ENCODE data around the gene SLC19A2. TPM values are rescaled to one million over a fixed set of nuclear protein-coding genes. Genes with fewer than 3 reads are reported as not detected.

Gene SLC19A2
- total and polyA plus RNA-seq, 2 of the 13 experiments (the other 11 are each of a cell fraction or from before 2014, with no cell fraction given), result 30.4 to 56.0 TPM

- TF ChIP-seq RNF219 (CRISPR knock-in tag; IDR thresholded peaks at IDR 0.05) (0 out of 2 replicates have a peak, but pooled peaks have one; percentile 58), IKZF1 (IDR thresholded peaks at IDR 0.05) (no peak), ZNF3 (CRISPR knock-in tag; IDR thresholded peaks at IDR 0.05) (no peak), TBP (CRISPR knock-in tag; IDR thresholded peaks at IDR 0.05) (no peak), ZSCAN29 (CRISPR knock-in tag; conservative IDR thresholded peaks at IDR 0.05) (no peak), ZNF546 (CRISPR knock-in tag; conservative IDR thresholded peaks at IDR 0.05) (no peak), MYNN (CRISPR knock-in tag; IDR thresholded peaks at IDR 0.05; ENCODE audit: low read depth) (peak; percentile 49; the same call in 1 of the 2 replicates), GABPA (IDR thresholded peaks at IDR 0.05; ENCODE audit: low read depth, low read length) (no peak), GABPA (CRISPR knock-in tag; IDR thresholded peaks at IDR 0.05; ENCODE audit: low read depth) (peak; percentile 29; the same call in 1 of the 2 replicates), POGZ (CRISPR knock-in tag; IDR thresholded peaks at IDR 0.05) (peak; percentile 96), NRL (CRISPR knock-in tag; IDR thresholded peaks at IDR 0.05; ENCODE audit: borderline replicate concordance) (peak; percentile 68; the same call in 1 of the 2 replicates)
- TF ChIP-seq, protein P1, sequence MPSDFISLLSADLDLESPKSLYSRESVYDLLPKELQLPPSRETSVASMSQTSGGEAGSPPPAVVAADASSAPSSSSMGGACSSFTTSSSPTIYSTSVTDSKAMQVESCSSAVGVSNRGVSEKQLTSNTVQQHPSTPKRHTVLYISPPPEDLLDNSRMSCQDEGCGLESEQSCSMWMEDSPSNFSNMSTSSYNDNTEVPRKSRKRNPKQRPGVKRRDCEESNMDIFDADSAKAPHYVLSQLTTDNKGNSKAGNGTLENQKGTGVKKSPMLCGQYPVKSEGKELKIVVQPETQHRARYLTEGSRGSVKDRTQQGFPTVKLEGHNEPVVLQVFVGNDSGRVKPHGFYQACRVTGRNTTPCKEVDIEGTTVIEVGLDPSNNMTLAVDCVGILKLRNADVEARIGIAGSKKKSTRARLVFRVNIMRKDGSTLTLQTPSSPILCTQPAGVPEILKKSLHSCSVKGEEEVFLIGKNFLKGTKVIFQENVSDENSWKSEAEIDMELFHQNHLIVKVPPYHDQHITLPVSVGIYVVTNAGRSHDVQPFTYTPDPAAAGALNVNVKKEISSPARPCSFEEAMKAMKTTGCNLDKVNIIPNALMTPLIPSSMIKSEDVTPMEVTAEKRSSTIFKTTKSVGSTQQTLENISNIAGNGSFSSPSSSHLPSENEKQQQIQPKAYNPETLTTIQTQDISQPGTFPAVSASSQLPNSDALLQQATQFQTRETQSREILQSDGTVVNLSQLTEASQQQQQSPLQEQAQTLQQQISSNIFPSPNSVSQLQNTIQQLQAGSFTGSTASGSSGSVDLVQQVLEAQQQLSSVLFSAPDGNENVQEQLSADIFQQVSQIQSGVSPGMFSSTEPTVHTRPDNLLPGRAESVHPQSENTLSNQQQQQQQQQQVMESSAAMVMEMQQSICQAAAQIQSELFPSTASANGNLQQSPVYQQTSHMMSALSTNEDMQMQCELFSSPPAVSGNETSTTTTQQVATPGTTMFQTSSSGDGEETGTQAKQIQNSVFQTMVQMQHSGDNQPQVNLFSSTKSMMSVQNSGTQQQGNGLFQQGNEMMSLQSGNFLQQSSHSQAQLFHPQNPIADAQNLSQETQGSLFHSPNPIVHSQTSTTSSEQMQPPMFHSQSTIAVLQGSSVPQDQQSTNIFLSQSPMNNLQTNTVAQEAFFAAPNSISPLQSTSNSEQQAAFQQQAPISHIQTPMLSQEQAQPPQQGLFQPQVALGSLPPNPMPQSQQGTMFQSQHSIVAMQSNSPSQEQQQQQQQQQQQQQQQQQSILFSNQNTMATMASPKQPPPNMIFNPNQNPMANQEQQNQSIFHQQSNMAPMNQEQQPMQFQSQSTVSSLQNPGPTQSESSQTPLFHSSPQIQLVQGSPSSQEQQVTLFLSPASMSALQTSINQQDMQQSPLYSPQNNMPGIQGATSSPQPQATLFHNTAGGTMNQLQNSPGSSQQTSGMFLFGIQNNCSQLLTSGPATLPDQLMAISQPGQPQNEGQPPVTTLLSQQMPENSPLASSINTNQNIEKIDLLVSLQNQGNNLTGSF (CRISPR knock-in tag; IDR thresholded peaks at IDR 0.05), result peak; percentile 49; the same call in 1 of the 2 replicates
- TF ChIP-seq, protein P2, sequence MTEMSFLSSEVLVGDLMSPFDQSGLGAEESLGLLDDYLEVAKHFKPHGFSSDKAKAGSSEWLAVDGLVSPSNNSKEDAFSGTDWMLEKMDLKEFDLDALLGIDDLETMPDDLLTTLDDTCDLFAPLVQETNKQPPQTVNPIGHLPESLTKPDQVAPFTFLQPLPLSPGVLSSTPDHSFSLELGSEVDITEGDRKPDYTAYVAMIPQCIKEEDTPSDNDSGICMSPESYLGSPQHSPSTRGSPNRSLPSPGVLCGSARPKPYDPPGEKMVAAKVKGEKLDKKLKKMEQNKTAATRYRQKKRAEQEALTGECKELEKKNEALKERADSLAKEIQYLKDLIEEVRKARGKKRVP (CRISPR knock-in tag; IDR thresholded peaks at IDR 0.05), result no peak
- TF ChIP-seq, protein P3, sequence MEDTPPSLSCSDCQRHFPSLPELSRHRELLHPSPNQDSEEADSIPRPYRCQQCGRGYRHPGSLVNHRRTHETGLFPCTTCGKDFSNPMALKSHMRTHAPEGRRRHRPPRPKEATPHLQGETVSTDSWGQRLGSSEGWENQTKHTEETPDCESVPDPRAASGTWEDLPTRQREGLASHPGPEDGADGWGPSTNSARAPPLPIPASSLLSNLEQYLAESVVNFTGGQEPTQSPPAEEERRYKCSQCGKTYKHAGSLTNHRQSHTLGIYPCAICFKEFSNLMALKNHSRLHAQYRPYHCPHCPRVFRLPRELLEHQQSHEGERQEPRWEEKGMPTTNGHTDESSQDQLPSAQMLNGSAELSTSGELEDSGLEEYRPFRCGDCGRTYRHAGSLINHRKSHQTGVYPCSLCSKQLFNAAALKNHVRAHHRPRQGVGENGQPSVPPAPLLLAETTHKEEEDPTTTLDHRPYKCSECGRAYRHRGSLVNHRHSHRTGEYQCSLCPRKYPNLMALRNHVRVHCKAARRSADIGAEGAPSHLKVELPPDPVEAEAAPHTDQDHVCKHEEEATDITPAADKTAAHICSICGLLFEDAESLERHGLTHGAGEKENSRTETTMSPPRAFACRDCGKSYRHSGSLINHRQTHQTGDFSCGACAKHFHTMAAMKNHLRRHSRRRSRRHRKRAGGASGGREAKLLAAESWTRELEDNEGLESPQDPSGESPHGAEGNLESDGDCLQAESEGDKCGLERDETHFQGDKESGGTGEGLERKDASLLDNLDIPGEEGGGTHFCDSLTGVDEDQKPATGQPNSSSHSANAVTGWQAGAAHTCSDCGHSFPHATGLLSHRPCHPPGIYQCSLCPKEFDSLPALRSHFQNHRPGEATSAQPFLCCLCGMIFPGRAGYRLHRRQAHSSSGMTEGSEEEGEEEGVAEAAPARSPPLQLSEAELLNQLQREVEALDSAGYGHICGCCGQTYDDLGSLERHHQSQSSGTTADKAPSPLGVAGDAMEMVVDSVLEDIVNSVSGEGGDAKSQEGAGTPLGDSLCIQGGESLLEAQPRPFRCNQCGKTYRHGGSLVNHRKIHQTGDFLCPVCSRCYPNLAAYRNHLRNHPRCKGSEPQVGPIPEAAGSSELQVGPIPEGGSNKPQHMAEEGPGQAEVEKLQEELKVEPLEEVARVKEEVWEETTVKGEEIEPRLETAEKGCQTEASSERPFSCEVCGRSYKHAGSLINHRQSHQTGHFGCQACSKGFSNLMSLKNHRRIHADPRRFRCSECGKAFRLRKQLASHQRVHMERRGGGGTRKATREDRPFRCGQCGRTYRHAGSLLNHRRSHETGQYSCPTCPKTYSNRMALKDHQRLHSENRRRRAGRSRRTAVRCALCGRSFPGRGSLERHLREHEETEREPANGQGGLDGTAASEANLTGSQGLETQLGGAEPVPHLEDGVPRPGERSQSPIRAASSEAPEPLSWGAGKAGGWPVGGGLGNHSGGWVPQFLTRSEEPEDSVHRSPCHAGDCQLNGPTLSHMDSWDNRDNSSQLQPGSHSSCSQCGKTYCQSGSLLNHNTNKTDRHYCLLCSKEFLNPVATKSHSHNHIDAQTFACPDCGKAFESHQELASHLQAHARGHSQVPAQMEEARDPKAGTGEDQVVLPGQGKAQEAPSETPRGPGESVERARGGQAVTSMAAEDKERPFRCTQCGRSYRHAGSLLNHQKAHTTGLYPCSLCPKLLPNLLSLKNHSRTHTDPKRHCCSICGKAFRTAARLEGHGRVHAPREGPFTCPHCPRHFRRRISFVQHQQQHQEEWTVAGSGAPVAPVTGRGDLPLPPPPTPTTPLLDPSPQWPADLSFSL (CRISPR knock-in tag; IDR thresholded peaks at IDR 0.05), result no peak
Observed at GRCh38 chr1:169485431-169486280, at the start of gene SLC19A2 (continued).

Data from HepG2 (cell line).